Measurements from ENCODE around the gene DYSF. TPM values are rescaled to one million over a fixed set of nuclear protein-coding genes. Genes with fewer than 3 reads are reported as not detected.

DYSF gene
- total and polyA plus RNA-seq, 2 donors (not counting 1 experiment from before 2014, with no cell fraction given): 0.17 to 0.43 TPM

GRCh38 chr2:71547616-71548285 is 94.4 kb downstream of the DYSF start:
- no peak overlapping the region for H3K27ac ChIP-seq (ENCODE audit: low read length in 2 of 2)
- Mint-ChIP-seq H3K4me3 (no peak overlapping the region), H3K27me3 (peaks cover 36% of the 10 kb centered on the region), H3K9me3 (ENCODE audit: insufficient read depth) (peaks cover 4% of the 10 kb centered on the region), H3K4me1 (peaks cover 7% of the 10 kb centered on the region), H3K27ac (no peak overlapping the region)
- POLR2A ChIA-PET: no interaction called here
- no peak for TF ChIP-seq EZH2 (IDR thresholded peaks at IDR 0.05; ENCODE audit: borderline replicate concordance, insufficient read depth, low read depth, low read length, poor library complexity, severe bottlenecking)
- TF ChIP-seq, protein P1, sequence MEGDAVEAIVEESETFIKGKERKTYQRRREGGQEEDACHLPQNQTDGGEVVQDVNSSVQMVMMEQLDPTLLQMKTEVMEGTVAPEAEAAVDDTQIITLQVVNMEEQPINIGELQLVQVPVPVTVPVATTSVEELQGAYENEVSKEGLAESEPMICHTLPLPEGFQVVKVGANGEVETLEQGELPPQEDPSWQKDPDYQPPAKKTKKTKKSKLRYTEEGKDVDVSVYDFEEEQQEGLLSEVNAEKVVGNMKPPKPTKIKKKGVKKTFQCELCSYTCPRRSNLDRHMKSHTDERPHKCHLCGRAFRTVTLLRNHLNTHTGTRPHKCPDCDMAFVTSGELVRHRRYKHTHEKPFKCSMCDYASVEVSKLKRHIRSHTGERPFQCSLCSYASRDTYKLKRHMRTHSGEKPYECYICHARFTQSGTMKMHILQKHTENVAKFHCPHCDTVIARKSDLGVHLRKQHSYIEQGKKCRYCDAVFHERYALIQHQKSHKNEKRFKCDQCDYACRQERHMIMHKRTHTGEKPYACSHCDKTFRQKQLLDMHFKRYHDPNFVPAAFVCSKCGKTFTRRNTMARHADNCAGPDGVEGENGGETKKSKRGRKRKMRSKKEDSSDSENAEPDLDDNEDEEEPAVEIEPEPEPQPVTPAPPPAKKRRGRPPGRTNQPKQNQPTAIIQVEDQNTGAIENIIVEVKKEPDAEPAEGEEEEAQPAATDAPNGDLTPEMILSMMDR (IDR thresholded peaks at IDR 0.05): no peak
- no peaks in the 10 kb centered on the region for H3K79me2 ChIP-seq (ENCODE audit: control insufficient read depth, insufficient read depth, low read length)
- CTCF ChIA-PET: interaction anchor here (0.8 to 1.8 kb wide), 4 partner anchors 10 to 1197 kb away, joined by 3 to 4 read pairs (median 4); no protein-coding TSS in a partner anchor
- peaks cover 0 to 18% (median 7%) of the 10 kb centered on the region in 4 experiments for H3K27me3 ChIP-seq (replicated peaks in 1 of 4; ENCODE audit: control extremely low read depth in 1 of 4, control insufficient read depth in 3 of 4, insufficient read depth in 4 of 4, low read length in 3 of 4)
- H3K4me2 ChIP-seq (replicated peaks; ENCODE audit: low read depth, low read length, poor library complexity, severe bottlenecking): no peak overlapping the region
- ATAC-seq (ENCODE audit: low read depth): no peak
- WGBS (ENCODE audit: insufficient coverage): 84% methylated on average over 11 of the region's 13 CpGs
- no peaks in the 10 kb centered on the region for H4K20me1 ChIP-seq (ENCODE audit: control insufficient read depth, insufficient read depth, low read length, poor library complexity, severe bottlenecking)
- H3K36me3 ChIP-seq (replicated peaks in 1 of 2; ENCODE audit: control extremely low read depth in 1 of 2, control insufficient read depth in 1 of 2, extremely low read depth in 1 of 2, insufficient read depth in 2 of 2, low read length in 1 of 2): no peaks in the 10 kb centered on the region
- DNase-seq: no peak
- H3K9me3 ChIP-seq (ENCODE audit: control extremely low read depth in 1 of 3, control insufficient read depth in 2 of 3, insufficient read depth in 1 of 3, low read length in 2 of 3): peaks cover 0 to 2% (median 0%) of the 10 kb centered on the region in 3 donors
- H3K4me1 ChIP-seq (ENCODE audit: control insufficient read depth in 2 of 2, insufficient read depth in 2 of 2, low read length in 2 of 2): peaks cover 5 to 6% of the 10 kb centered on the region in 2 donors
- intact Hi-C loops (cut with micrococcal nuclease): no loop called here
- no peak overlapping the region for H3K4me3 ChIP-seq (ENCODE audit: control extremely low read depth in 1 of 5, extremely low read depth in 1 of 5, insufficient read depth in 1 of 5, low read depth in 2 of 5, low read length in 4 of 5)
- H2AFZ ChIP-seq (ENCODE audit: insufficient read depth, low read depth, low read length, poor library complexity, severe bottlenecking): no peak overlapping the region
- H3K9ac ChIP-seq (ENCODE audit: low read length): no peak overlapping the region

Measured in B cell (primary cell).